Occipital lobe (tissue), 2 donors: Measurements from ENCODE around the gene NECTIN2. TPM values are rescaled to one million over a fixed set of nuclear protein-coding genes. Genes with fewer than 3 reads are reported as not detected.
"Not testable (repeated sequence)": the region's sequence is repeated elsewhere in the genome, so short reads cannot be mapped to it uniquely, and the experiment has no call there.

Experiments
- DNase-seq: peaks from one replicate; lab custom pipeline; 2025; lab: John Stamatoyannopoulos, UW
- total RNA-seq: library from RNA; depleted of rRNA; stranded (reverse); fragments of >200 nt; gene quantifications from one replicate; pipeline ENCODE4 v1.2.3, GENCODE V29; 2014

Gene NECTIN2
- total RNA-seq, 1 donor from 2014 or later, result 29.2 TPM

DNA sequence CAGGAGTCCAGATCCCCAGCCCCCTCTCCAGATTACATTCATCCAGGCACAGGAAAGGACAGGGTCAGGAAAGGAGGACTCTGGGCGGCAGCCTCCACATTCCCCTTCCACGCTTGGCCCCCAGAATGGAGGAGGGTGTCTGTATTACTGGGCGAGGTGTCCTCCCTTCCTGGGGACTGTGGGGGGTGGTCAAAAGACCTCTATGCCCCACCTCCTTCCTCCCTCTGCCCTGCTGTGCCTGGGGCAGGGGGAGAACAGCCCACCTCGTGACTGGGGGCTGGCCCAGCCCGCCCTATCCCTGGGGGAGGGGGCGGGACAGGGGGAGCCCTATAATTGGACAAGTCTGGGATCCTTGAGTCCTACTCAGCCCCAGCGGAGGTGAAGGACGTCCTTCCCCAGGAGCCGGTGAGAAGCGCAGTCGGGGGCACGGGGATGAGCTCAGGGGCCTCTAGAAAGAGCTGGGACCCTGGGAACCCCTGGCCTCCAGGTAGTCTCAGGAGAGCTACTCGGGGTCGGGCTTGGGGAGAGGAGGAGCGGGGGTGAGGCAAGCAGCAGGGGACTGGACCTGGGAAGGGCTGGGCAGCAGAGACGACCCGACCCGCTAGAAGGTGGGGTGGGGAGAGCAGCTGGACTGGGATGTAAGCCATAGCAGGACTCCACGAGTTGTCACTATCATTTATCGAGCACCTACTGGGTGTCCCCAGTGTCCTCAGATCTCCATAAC is 59.5 kb downstream of the NECTIN2 start, which contains the start of gene APOE:
TSS of gene APOE (plus strand) at position 360 of the 724 bp plus-strand sequence. CDS start 829 bp downstream, outside the sequence.
- no peak for DNase-seq

DNA sequence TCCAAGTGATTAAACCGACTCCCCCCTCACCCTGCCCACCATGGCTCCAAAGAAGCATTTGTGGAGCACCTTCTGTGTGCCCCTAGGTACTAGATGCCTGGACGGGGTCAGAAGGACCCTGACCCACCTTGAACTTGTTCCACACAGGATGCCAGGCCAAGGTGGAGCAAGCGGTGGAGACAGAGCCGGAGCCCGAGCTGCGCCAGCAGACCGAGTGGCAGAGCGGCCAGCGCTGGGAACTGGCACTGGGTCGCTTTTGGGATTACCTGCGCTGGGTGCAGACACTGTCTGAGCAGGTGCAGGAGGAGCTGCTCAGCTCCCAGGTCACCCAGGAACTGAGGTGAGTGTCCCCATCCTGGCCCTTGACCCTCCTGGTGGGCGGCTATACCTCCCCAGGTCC is 61.5 kb downstream of the NECTIN2 start:
- no peak for DNase-seq

DNA sequence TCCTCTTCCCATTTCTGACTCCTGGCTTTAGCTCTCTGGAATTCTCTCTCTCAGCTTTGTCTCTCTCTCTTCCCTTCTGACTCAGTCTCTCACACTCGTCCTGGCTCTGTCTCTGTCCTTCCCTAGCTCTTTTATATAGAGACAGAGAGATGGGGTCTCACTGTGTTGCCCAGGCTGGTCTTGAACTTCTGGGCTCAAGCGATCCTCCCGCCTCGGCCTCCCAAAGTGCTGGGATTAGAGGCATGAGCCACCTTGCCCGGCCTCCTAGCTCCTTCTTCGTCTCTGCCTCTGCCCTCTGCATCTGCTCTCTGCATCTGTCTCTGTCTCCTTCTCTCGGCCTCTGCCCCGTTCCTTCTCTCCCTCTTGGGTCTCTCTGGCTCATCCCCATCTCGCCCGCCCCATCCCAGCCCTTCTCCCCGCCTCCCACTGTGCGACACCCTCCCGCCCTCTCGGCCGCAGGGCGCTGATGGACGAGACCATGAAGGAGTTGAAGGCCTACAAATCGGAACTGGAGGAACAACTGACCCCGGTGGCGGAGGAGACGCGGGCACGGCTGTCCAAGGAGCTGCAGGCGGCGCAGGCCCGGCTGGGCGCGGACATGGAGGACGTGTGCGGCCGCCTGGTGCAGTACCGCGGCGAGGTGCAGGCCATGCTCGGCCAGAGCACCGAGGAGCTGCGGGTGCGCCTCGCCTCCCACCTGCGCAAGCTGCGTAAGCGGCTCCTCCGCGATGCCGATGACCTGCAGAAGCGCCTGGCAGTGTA is 62.2 kb downstream of the NECTIN2 start:
- DNase-seq, result no peak

DNA sequence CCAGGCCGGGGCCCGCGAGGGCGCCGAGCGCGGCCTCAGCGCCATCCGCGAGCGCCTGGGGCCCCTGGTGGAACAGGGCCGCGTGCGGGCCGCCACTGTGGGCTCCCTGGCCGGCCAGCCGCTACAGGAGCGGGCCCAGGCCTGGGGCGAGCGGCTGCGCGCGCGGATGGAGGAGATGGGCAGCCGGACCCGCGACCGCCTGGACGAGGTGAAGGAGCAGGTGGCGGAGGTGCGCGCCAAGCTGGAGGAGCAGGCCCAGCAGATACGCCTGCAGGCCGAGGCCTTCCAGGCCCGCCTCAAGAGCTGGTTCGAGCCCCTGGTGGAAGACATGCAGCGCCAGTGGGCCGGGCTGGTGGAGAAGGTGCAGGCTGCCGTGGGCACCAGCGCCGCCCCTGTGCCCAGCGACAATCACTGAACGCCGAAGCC is 62.8 kb downstream of the NECTIN2 start:
- no peak for DNase-seq

DNA sequence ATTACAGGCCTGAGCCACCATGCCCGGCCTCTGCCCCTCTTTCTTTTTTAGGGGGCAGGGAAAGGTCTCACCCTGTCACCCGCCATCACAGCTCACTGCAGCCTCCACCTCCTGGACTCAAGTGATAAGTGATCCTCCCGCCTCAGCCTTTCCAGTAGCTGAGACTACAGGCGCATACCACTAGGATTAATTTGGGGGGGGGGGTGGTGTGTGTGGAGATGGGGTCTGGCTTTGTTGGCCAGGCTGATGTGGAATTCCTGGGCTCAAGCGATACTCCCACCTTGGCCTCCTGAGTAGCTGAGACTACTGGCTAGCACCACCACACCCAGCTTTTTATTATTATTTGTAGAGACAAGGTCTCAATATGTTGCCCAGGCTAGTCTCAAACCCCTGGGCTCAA is 63.7 kb downstream of the NECTIN2 start:
- no peak for DNase-seq

DNA sequence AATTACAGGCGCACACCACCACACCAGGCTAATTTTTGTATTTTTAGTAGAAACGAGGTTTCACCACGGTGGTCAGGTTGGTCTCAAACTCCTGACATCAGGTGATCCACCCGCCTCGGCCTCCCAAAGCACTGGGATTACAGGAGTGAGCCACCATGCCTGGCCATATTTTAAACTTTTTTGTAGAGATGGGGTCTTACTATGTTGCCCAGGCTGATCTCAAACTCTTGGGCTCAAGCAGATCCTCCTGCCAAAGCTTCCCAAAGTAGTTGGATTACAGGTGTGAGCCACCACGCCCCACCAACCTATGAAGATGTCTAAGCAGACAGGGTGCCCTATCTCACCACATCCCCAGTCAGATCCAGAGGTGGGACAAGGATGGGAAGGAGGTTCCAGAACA is 65.8 kb downstream of the NECTIN2 start:
- not testable (repeated sequence) for DNase-seq

DNA sequence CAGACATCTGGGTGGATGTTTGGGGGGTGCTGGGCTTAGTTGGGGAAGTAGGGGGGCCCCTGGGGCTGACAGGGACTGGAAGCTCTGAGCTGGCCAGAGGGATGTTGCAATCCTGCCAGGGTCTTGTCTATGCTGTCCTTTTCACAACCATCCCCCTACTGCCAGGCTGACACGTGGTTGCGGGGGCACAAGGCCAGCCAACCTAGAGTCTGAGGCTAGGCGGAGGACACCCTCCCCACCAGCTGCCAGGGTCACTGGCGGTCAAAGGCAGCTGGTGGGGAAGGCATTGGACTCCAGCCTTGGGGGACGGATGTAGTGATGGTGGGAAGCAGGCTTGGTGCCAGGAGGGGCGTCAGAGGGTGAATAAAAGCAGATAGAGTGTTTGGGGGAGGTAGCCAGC is 66.8 kb downstream of the NECTIN2 start:
- DNase-seq, result peak; percentile 66

DNA sequence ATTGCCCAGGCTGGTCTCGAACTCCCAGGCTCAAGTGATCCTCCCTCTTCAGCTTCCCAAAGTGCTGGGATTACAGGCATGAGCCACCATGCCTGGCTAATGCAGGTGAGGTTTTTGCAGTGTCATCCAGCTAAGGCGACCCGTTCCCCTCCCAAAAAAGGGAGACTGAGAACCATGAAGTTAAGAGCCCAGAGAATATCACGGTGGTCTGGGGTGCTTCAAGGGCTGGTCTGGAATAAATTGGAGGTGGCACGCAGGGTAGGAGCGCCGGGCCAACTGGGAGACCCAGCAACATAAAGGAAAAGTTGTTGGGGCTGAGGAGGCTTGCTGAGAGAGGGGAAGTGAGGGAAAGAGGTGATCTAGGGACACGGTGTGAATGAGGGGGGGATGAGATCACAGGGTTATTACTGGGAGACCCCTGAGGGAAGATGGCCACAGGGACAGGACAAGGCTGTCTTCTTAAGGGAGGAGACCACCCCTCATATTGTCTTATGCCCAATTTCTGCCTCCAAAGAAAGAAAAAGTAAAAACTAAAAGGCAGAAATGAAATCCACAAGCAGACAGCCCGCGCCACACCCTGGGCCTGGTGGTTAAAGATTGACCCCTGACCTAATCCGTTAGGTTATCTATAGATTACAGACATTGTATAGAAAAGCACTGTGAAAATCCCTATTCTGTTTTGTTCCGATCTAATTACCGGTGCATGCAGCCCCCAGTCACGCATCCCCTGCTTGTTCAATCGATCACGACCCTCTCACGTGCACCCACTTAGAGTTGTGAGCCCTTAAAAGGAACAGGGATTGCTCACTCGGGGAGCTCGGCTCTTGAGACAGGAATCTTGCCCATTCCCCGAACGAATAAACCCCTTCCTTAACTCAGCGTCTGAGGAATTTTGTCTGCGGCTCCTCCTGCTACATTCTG is 67.7 kb downstream of the NECTIN2 start:
- not testable (repeated sequence) for DNase-seq

DNA sequence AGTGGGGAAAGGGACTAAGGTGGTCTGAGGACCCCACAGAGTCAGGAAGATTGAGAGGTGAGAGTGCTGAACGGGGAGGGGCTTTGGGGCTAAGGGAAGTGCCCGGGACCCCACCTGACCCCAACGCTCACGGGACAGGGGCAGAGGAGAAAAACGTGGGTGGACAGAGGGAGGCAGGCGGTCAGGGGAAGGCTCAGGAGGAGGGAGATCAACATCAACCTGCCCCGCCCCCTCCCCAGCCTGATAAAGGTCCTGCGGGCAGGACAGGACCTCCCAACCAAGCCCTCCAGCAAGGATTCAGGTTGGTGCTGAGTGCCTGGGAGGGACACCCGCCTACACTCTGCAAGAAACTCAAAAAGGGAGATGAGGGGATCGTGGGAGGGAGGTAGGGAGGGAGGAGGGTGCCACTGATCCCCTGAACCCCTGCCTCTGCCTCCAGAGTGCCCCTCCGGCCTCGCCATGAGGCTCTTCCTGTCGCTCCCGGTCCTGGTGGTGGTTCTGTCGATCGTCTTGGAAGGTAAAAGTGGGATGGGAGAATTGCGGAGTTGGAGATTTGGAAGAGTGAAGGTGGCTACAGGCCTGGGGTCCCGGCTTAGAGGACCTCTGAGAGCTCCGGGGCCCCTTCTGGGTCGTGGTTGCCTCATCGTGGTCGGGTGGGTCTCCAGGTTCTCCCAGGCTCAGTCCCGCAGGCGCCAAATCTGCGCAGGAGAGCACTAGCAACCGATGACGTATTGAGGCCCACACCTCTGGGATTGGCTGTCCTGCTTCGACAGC is 68.5 kb downstream of the NECTIN2 start, which contains the start of gene APOC1:
TSS of gene APOC1 (plus strand) at position 176 of the 774 bp plus-strand sequence. CDS start at position 460, 284 bp downstream.
- DNase-seq, result peak; percentile 79

DNA sequence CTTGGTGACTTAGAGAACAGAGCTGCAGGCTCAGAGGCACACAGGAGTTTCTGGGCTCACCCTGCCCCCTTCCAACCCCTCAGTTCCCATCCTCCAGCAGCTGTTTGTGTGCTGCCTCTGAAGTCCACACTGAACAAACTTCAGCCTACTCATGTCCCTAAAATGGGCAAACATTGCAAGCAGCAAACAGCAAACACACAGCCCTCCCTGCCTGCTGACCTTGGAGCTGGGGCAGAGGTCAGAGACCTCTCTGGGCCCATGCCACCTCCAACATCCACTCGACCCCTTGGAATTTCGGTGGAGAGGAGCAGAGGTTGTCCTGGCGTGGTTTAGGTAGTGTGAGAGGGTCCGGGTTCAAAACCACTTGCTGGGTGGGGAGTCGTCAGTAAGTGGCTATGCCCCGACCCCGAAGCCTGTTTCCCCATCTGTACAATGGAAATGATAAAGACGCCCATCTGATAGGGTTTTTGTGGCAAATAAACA is 78.2 kb downstream of the NECTIN2 start:
- DNase-seq, result no peak

DNA sequence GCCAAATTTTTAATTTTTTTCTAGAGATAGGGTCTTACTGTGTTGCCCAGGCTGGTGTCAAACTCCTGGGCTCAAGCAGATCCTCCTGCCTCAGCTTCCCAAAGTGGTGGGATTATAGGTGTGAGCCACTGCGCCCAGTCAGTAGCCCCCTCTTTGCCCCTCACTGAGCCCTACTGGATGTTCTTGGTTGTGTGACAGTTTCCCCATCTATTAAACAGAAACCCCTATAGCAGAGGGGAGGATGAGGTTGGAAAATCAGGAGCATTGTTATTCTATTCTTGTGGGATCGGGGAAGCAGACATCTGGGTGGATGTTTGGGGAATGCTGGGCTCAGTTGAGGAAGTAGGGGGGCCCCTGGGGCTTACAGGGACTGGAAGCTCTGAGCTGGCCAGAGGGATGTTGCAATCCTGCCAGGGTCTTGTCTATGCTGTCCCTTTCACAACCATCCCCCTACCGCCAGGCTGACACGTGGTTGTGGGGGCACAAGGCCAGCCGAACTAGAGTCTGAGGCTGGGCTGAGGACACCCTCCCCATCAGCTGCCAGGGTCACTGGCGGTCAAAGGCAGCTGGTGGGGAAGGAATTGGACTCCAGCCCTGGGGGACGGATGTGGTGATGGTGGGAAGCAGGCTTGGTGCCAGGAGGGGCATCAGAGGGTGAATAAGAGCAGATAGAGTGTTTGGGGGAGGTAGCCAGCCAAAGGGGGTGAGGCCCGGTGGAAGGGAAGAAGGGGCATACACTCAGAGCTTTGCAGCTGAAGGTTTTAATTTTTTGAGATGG is 79.2 kb downstream of the NECTIN2 start:
- DNase-seq, result peak; percentile 65

DNA sequence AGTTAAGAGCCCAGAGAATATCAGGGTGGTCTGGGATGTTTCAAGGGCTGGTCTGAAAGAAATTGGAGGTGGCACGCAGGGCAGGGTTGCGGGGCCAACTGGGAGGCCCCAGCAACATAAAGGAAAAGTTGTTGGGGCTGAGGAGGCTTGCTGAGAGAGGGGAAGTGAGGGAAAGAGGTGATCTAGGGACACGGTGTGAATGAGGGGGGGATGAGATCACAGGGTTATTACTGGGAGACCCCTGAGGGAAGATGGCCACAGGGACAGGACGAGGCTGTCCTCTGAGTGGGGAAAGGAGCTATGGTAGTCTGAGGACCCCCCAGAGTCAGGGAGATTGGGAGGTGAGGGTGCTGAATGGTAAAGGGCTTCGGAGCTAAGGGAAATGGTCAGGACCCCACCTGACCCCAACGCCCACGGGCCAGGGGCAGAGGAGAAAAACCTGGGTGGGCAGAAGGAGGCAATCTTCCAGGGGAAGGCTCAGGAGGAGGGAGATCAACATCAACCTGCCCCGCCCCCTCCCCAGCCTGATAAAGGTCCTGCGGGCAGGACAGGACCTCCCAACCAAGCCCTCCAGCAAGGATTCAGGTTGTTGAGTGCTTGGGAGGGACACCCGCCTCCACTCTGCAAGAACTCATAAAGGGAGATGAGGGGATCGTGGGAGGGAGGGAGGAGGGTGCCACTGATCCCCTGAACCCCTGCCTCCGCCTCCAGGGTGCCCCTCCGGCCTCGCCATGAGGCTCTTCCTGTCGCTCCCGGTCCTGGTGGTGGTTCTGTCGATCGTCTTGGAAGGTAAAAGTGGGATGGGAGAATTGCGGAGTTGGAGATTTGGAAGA is 80.4 kb downstream of the NECTIN2 start:
- not testable (repeated sequence) for DNase-seq

DNA sequence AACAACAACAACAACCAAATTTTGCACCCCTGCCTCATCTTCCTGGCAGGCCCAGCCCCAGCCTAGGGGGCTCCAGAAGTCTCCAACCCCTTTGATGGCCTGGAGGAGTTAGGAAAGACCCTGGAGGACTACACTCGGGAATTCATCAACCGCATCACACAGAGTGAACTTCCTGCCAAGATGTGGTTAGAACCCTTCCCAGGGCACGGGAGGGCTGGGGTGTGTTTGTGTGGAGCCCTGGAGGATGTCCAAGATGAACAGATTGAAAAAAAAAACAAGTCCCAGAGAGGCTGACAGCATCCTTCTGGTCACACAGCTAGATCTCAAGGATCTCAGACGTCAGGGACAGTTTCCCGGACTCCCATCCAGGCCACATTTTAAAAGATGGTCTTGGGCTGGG is 81.6 kb downstream of the NECTIN2 start:
- DNase-seq, result no peak

DNA sequence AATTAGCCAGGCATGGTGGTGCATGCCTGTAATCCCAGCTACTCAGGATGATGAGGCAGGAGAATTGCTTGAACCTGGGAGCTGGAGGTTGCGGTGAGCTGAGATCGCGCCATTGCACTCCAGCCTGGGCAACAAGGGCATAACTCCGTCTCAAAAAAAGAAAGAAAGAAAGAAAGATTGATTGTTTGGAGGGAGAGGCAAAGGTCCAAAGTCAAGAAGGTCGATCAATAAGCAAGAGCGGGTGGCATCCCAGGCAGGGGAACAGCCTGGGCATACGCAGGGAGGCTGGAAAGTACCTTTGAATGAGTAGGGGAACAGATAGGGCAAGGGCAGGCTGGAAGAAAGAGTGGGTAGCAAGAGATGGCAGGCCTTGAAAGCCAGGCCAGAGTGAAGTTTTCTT is 84.0 kb downstream of the NECTIN2 start:
- no peak for DNase-seq

DNA sequence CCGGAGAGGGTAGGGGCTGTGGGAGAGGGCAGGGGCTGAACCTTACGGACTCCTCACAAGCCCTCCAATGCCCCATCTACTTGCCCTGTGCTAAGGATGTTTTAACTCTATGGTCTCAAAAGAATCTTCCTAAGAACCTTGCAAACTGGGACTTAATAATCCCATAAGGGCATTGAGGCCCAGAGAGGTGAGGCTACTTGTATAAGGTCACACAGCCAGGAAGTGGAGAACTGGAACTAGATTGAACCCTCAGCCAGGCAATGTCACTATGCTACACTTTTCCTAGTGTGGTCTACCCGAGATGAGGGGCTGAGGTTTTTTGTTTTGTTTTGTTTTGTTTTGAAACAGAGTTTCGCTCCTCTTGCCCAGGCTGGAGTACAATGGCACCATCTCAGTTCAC is 85.4 kb downstream of the NECTIN2 start:
- DNase-seq, result no peak
